Endothelial cell (in vitro differentiated cells): ENCODE measurements around the gene INHBE. TPM values are rescaled to one million over a fixed set of nuclear protein-coding genes. Genes with fewer than 3 reads are reported as not detected.
A peak's percentile ranks its signal among the peaks of the same experiment; 100 is the strongest.
"Not testable (repeated sequence)": the region's sequence is repeated elsewhere in the genome, so short reads cannot be mapped to it uniquely, and the experiment has no call there.

Source experiments
- DNase-seq: peaks from one replicate; pipeline ENCODE4 v3.0.0; 2021; ENCODE audit warnings: low spot score
- H3K27ac Mint-ChIP-seq: one replicate; pipeline ENCODE4 v1.8.0; 2021; ENCODE audit warnings: mixed read lengths, inconsistent platforms; ENCODE audit not compliant: unreplicated experiment
- H3K27me3 Mint-ChIP-seq: one replicate; pipeline ENCODE4 v1.8.0; 2021; ENCODE audit warnings: mild to moderate bottlenecking, moderate library complexity, mixed read lengths, inconsistent platforms; ENCODE audit not compliant: unreplicated experiment
- H3K36me3 Mint-ChIP-seq: one replicate; pipeline ENCODE4 v1.8.0; 2021; ENCODE audit warnings: mild to moderate bottlenecking, low read depth, mixed read lengths, inconsistent platforms; ENCODE audit not compliant: unreplicated experiment
- H3K4me1 Mint-ChIP-seq: one replicate; pipeline ENCODE4 v1.8.0; 2021; ENCODE audit warnings: mild to moderate bottlenecking, mixed read lengths, inconsistent platforms; ENCODE audit not compliant: unreplicated experiment
- H3K4me3 Mint-ChIP-seq: one replicate; pipeline ENCODE4 v1.8.0; 2021; ENCODE audit warnings: mild to moderate bottlenecking, mixed read lengths, inconsistent platforms; ENCODE audit not compliant: unreplicated experiment
- H3K9me3 Mint-ChIP-seq: one replicate; pipeline ENCODE4 v1.8.0; 2021; ENCODE audit warnings: mixed read lengths, inconsistent platforms; ENCODE audit not compliant: unreplicated experiment
- total RNA-seq: library from RNA; stranded (reverse); fragmentation: NEBNext Ultra II Directional; extraction: Animal tissue kit (Norgen Biotek cat#: 25700); gene quantifications from one replicate; pipeline ENCODE4 v1.2.1, GENCODE V29; 2021; ENCODE audit not compliant: unreplicated experiment
- TF ChIP-seq, protein P1 (sequence below): fragments of 200-600 bp; sonication (generic); IDR thresholded peaks from one replicate; pipeline ENCODE4 v1.5.0; 2021; ENCODE audit warnings: antibody characterized with exemption; ENCODE audit not compliant: unreplicated experiment

The INHBE gene
- total RNA-seq, 1 donor from 2014 or later: not detected

DNA sequence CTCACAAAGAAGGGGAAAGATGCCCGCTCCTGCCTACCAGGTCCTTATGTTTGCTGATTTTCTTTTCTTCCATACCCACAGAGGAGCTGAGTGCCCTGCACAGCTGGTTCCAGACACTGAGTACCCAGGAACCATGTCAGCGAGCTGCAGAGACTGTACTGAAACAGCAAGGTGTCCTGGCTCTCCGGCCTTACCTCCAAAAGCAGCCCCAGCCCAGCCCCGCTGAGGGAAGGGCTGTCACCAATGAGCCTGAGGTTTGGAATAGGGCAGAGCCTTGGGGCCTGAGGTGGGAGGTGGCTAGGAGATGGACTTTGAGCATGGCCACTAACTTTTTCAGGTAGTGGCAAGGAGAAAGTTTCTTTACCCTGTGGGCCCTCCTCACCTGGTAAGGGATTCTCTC is 35.0 kb downstream of the INHBE start:
- H3K9me3 Mint-ChIP-seq: no peaks in the 10 kb centered on the region
- no peak overlapping the region for H3K4me3 Mint-ChIP-seq
- TF ChIP-seq, protein P1, sequence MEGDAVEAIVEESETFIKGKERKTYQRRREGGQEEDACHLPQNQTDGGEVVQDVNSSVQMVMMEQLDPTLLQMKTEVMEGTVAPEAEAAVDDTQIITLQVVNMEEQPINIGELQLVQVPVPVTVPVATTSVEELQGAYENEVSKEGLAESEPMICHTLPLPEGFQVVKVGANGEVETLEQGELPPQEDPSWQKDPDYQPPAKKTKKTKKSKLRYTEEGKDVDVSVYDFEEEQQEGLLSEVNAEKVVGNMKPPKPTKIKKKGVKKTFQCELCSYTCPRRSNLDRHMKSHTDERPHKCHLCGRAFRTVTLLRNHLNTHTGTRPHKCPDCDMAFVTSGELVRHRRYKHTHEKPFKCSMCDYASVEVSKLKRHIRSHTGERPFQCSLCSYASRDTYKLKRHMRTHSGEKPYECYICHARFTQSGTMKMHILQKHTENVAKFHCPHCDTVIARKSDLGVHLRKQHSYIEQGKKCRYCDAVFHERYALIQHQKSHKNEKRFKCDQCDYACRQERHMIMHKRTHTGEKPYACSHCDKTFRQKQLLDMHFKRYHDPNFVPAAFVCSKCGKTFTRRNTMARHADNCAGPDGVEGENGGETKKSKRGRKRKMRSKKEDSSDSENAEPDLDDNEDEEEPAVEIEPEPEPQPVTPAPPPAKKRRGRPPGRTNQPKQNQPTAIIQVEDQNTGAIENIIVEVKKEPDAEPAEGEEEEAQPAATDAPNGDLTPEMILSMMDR: no peak
- peaks cover 4% of the 10 kb centered on the region for H3K27me3 Mint-ChIP-seq
- no peak overlapping the region for H3K27ac Mint-ChIP-seq
- no peak for DNase-seq
- H3K36me3 Mint-ChIP-seq: peaks cover 37% of the 10 kb centered on the region
- H3K4me1 Mint-ChIP-seq: peaks cover 12% of the 10 kb centered on the region

DNA sequence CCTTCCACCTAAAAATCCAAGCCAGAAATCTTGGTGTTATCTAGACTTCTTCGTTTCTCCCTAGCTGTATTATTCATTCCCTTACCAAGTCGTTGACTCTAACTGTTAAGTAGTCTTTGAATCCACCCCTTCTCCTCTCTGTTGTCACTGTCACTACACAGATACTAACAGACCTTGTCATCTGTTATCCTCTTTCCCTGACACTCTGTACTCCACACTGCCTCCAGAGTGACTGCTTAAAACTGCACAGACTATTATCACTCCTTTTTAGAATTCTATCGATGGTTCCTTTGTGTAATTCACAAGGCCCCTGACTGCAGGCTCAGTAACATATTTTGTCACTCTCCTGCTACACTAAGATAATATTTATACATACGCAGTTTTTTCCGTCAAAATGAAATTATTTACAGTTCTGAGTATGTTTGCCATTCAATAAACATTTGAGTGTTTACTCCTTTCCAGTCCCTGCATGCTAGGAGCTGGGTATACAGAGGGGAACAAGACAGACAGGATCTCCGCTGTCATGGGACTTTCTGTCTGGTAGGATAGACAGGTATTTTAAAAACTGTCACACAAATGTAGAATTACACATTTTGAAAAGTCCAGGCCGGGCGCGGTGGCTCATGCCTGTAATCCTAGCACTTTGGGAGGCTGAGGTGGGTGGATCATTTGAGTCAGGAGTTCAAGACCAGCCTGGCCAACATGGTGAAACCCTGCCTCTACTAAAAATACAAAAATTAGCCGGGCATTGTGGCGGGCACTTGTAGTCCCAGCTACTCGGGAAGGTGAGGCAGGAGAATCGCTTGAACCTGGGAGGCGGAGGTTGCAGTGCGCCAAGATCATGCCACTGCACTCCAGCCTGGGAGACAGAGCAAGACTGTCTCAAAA is 36.5 kb downstream of the INHBE start:
- no peak for DNase-seq
- H3K27ac Mint-ChIP-seq: peak overlapping the region; percentile 9
- TF ChIP-seq, protein P1: no peak
- no peaks in the 10 kb centered on the region for H3K9me3 Mint-ChIP-seq
- peak overlapping the region; percentile 66 for H3K4me3 Mint-ChIP-seq
- H3K4me1 Mint-ChIP-seq: peaks cover 12% of the 10 kb centered on the region
- H3K27me3 Mint-ChIP-seq: peaks cover 4% of the 10 kb centered on the region
- peaks cover 38% of the 10 kb centered on the region for H3K36me3 Mint-ChIP-seq

DNA sequence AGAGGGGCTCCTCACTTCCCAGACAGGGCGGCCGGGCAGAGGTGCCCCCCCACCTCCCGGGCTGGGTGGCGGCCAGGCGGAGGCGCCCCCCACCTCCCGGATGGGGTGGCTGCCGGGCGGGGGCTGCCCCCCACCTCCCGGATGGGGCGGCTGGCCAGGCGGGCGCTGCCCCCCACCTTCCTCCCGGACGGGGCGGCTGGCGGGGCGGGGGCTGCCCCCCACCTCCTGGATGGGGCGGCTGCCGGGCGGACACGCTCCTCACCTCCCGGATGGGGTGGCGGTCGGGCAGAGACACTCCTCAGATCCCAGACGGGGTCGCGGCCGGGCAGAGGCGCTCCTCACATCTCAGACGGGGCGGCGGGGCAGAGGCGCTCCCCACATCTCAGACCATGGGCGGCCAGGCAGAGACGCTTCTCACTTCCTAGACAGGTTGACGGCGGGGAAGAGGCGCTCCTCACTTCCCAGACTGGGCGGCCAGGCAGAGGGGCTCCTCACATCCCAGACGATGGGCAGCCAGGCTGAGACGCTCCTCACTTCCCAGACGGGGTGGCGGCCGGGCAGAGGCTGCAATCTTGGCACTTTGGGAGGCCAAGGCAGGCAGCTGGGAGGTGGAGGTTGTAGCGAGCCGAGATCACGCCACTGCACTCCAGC is 40.1 kb downstream of the INHBE start:
- peaks cover 51% of the 10 kb centered on the region for H3K36me3 Mint-ChIP-seq
- not testable (repeated sequence) for H3K4me1 Mint-ChIP-seq, H3K27me3 Mint-ChIP-seq, DNase-seq, H3K9me3 Mint-ChIP-seq, H3K27ac Mint-ChIP-seq, H3K4me3 Mint-ChIP-seq

DNA sequence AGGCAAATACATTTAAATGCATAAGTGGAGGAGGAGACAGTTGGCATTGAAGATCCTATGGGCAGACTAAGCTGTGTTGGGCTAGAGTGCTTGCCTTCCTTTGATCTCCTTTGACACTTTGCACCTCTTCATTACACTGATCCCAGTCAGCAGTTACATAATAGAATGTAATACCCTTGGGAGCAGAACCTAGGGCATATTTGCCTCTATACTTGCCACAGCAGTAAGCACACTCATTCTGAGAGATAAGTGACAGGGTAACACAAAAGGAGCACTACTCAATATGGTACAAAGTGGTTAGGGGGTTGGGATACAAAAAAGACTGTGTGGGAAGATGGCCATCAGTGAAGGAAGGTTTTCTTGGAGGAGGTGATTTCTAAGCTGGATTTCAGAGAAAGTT is 41.7 kb downstream of the INHBE start:
- TF ChIP-seq, protein P1: no peak
- Mint-ChIP-seq H3K4me1 (peaks cover 7% of the 10 kb centered on the region), H3K9me3 (no peaks in the 10 kb centered on the region), H3K27me3 (peaks cover 3% of the 10 kb centered on the region), H3K4me3 (peak overlapping the region; percentile 78), H3K27ac (peak overlapping the region; percentile 38), H3K36me3 (peaks cover 50% of the 10 kb centered on the region)
- no peak for DNase-seq

DNA sequence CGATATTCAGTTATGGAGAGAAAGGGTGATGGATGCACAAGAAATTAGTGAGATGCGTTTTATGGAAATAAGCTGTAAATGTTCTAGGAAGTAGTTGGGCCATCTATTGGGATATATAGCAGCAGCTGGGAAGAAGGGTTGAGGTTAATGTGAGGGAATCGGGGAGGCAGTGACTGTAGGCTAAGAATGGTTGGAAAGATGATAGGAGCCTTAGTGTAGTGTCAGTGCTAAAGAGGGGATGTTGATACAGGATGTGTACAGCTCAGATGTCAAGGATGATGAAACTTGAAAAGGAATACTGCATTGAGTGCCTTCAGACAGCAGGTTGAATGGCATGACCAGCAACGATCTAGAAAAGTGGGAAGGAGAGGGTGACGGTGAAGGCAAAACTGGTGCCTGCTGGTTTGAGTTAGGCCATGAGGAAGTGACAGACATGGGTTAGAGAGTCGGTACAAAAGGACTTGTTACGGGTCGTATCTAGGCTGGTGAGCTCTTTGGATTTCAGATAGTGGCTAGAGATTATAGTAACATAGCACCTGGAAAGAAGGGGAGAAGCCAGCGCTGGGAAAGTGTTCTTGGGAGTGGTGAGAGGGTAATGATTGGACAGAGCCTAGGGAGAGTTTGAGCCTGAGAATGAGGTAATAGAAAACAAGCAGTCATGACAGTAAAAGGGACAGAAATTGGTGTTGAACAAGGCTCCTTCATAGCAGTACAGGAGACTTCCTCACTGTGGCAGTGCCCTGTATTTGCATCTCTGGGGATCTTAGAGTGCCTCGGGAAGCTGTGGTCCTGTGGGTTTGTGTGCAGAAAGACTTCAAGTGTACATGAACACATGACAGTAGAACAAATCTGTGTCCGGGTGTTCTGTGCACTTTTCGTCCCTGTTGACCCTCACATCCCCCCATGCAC is 42.4 kb downstream of the INHBE start:
- H3K36me3 Mint-ChIP-seq: peaks cover 54% of the 10 kb centered on the region
- peaks cover 3% of the 10 kb centered on the region for H3K27me3 Mint-ChIP-seq
- no peaks in the 10 kb centered on the region for H3K9me3 Mint-ChIP-seq

More for the DNA sequence above, 42.4 kb downstream of the INHBE start:
- peak overlapping the region; percentile 38 for H3K27ac Mint-ChIP-seq
- peaks cover 7% of the 10 kb centered on the region for H3K4me1 Mint-ChIP-seq
- TF ChIP-seq, protein P1: no peak
- peak overlapping the region; percentile 78 for H3K4me3 Mint-ChIP-seq
- no peak for DNase-seq
